A549 (cell line): Measurements from ENCODE around the gene SLC29A2.

Source experiments
- CTCF ChIP-seq: fragments of >200 bp; sonication (Bioruptor Twin); formaldehyde crosslinking; IDR thresholded peaks from 3 replicates; pipeline ENCODE4 v1.5.1; 2016
- EP300 ChIP-seq, 2 experiments: fragments of >200 bp; sonication (Bioruptor Twin); formaldehyde crosslinking; IDR thresholded peaks; 2 replicates in 1 of 2; 3 replicates in 1 of 2; pipeline ENCODE4 v1.6.1; 2016 to 2017
- JUN ChIP-seq, 2 experiments: fragments of >200 bp; sonication (Bioruptor Twin); formaldehyde crosslinking; IDR thresholded peaks; 2 replicates in 1 of 2; 3 replicates in 1 of 2; pipeline ENCODE4 v1.6.1; 2016 to 2017
- MAZ ChIP-seq: fragments of 150-350 bp; IDR thresholded peaks from 2 replicates; pipeline ENCODE4 v1.6.1; 2014; ENCODE audit warnings: antibody characterized with exemption, low read depth, low read length, borderline replicate concordance
- RAD21 ChIP-seq, 2 experiments: fragments of >200 bp in 1 of 2; sonication (Bioruptor Twin) in 1 of 2; formaldehyde crosslinking in 1 of 2; IDR thresholded peaks in 1 of 2; conservative IDR thresholded peaks in 1 of 2; 2 replicates in 1 of 2; 3 replicates in 1 of 2; pipeline ENCODE4 v1.6.1; 2012 to 2018; ENCODE audit warnings: inconsistent platforms in 1 of 2

DNA sequence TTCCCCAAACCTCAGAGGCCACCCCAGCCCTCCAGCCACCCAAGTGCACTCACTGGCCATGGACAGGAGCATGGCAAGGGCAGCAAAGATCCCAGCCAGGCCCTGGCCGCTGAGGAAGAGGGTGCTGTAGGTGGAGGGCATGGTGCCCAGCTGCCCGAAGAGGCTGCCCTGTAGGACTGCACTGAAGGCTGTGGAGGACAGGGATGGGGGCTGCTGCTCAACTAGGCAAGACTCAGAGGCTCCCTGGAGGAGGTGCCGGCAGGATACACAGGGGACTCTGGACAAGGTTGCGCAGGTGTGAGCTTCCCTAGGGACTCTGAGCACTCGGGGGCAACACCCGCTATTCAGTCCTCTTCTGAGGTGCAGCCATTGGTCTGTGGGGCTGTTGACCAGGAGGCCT is 3.1 kb downstream of the SLC29A2 start:
- TF ChIP-seq RAD21 (conservative IDR thresholded peaks at IDR 0.05 in 1 of 2, IDR thresholded peaks at IDR 0.05 in 1 of 2) (no peak), EP300 (IDR thresholded peaks at IDR 0.05) (no peak), CTCF (no peak), MAZ (no peak), JUN (IDR thresholded peaks at IDR 0.05) (no peak)
